Measurements from ENCODE around the gene WDR70. TPM values are rescaled to one million over a fixed set of nuclear protein-coding genes. Genes with fewer than 3 reads are reported as not detected.

Gene WDR70
- total and polyA plus RNA-seq, 2 of the 8 experiments (the other 6 are each of a cell fraction or from before 2014, with no cell fraction given): 10.6 to 37.4 TPM

DNA sequence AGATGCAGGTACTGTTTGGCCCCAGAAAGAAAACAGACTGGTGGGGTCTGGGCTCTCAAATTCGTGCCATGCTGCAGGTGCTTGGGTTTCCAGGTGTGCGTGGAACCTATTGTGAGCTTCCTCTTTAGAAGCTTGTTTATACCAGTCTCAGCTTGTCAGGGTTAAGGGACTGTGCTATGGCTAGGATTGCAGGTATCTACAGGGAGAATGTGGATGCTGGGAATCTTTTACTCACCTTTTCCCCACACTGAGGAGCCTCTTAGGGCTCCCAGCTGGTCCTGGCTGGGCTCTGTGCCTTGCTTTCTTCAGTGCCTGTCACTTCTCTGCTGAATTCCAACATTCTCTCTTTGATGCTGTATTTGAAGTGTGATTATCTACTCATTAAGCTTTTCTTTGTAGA is 111.8 kb downstream of the WDR70 start:
- H4K91ac ChIP-seq (replicated peaks; ENCODE audit: insufficient read length, low read length): no peak overlapping the region
- no peak overlapping the region for H2BK120ac ChIP-seq (replicated peaks; ENCODE audit: low read depth, low read length)
- no peak overlapping the region for H4K8ac ChIP-seq (ENCODE audit: extremely low read depth, insufficient read depth, low read length)
- no peak overlapping the region for H3K4me3 ChIP-seq (ENCODE audit: extremely low read depth in 1 of 4, insufficient read depth in 2 of 4, low read depth in 3 of 4, low read length in 4 of 4)
- H2BK5ac ChIP-seq (ENCODE audit: low read depth, low read length): no peak overlapping the region
- no peak overlapping the region for H3K18ac ChIP-seq (ENCODE audit: extremely low read depth, low read length)
- H4K5ac ChIP-seq (ENCODE audit: insufficient read length, low read depth, low read length): no peak overlapping the region
- no peaks in the 10 kb centered on the region for H3K27me3 ChIP-seq (replicated peaks in 1 of 4; ENCODE audit: control insufficient read depth in 3 of 4, extremely low read depth in 1 of 4, insufficient read depth in 3 of 4, low read length in 3 of 4)
- ChIA-PET POLR2A (ENCODE audit: partially characterized antibody) (no interaction called here), CTCF (ENCODE audit: partially characterized antibody) (interaction anchor here (0.9 to 1.2 kb wide), 2 partner anchors 63 to 79 kb away, joined by 3 read pairs; no protein-coding TSS in a partner anchor)
- no peak overlapping the region for H3K9ac ChIP-seq (replicated peaks in 1 of 4; ENCODE audit: extremely low read depth in 1 of 4, low read depth in 3 of 4, low read length in 3 of 4)
- no peaks in the 10 kb centered on the region for H3K79me1 ChIP-seq (ENCODE audit: low read depth, low read length)
- peaks cover 0 to 5% of the 10 kb centered on the region in 2 experiments for H4K20me1 ChIP-seq (replicated peaks in 1 of 2; ENCODE audit: control insufficient read depth in 1 of 2, insufficient read depth in 2 of 2, low read length in 2 of 2)
- no peak overlapping the region for H3K23ac ChIP-seq (ENCODE audit: insufficient read length)
- WGBS, 2 experiments (ENCODE audit: extremely low coverage in 1 of 2, insufficient coverage in 1 of 2, insufficient read length in 1 of 2, insufficient replicate concordance in 2 of 2, low coverage in 1 of 2, low lambda C conversion rate in 2 of 2, missing lambda C conversion rate in 1 of 2): 88% methylated on average over 2 of the region's 2 CpGs; no CpG with 5 or more reads in 1 of the 2 experiments
- H3K4ac ChIP-seq (replicated peaks; ENCODE audit: insufficient read length, low read depth, low read length): no peak overlapping the region
- DNase-seq (ENCODE audit: low read depth in 1 of 2, low spot score in 2 of 2) (no peak), FAIRE-seq (no peak)
- no peak overlapping the region for H2AFZ ChIP-seq (ENCODE audit: low read length)
- H3K14ac ChIP-seq (ENCODE audit: insufficient read length): no peak overlapping the region
- no peak overlapping the region for H2AK5ac ChIP-seq (ENCODE audit: low read depth, low read length)
- H3K23me2 ChIP-seq (ENCODE audit: low read depth, low read length): no peaks in the 10 kb centered on the region
- H3K9me3 ChIP-seq (ENCODE audit: insufficient read depth in 2 of 2, low read depth in 1 of 2, low read length in 1 of 2): no peaks in the 10 kb centered on the region
- H3K79me2 ChIP-seq (ENCODE audit: control insufficient read depth in 1 of 2, insufficient read depth in 2 of 2, low read length in 2 of 2): no peaks in the 10 kb centered on the region
- no peak overlapping the region for H2BK12ac ChIP-seq (ENCODE audit: low read depth, low read length)
- H3K56ac ChIP-seq (replicated peaks; ENCODE audit: insufficient read length, low read depth, low read length): no peak overlapping the region
- H3K27ac ChIP-seq (ENCODE audit: low read depth, low read length): no peak overlapping the region
- H3K4me1 ChIP-seq (replicated peaks in 1 of 4; ENCODE audit: control insufficient read depth in 3 of 4, insufficient read depth in 4 of 4, low read length in 3 of 4): no peaks in the 10 kb centered on the region
- no peaks in the 10 kb centered on the region for H3K36me3 ChIP-seq (ENCODE audit: control insufficient read depth in 2 of 4, insufficient read depth in 4 of 4, low read length in 3 of 4)
- H3K4me2 ChIP-seq (ENCODE audit: insufficient read depth in 1 of 2, low read depth in 2 of 2, low read length in 2 of 2): no peak overlapping the region
- no peak overlapping the region for H2BK15ac ChIP-seq (ENCODE audit: low read length)
- no peak overlapping the region for H2BK20ac ChIP-seq (ENCODE audit: low read length)
- TF ChIP-seq RNF2 (IDR thresholded peaks at IDR 0.05; ENCODE audit: borderline replicate concordance, low read depth, low read length, missing control alignments, poor library complexity, severe bottlenecking) (no peak), POLR2AphosphoS5 (IDR thresholded peaks at IDR 0.05; ENCODE audit: low read depth, low read length) (no peak), GTF2F1 (IDR thresholded peaks at IDR 0.05; ENCODE audit: borderline replicate concordance, low read depth, low read length) (no peak), SUZ12 (IDR thresholded peaks at IDR 0.05; ENCODE audit: low read length) (no peak), SIX5 (IDR thresholded peaks at IDR 0.05; ENCODE audit: low read depth, low read length) (no peak), KDM1A (IDR thresholded peaks at IDR 0.05; ENCODE audit: borderline replicate concordance, low read length) (no peak), GABPA (IDR thresholded peaks at IDR 0.05; ENCODE audit: borderline replicate concordance, insufficient read depth, low read length) (no peak), MAFK (IDR thresholded peaks at IDR 0.05; ENCODE audit: low read depth, low read length) (no peak), NANOG (IDR thresholded peaks at IDR 0.05; ENCODE audit: insufficient read depth, low read depth, low read length, poor library complexity, severe bottlenecking) (no peak), ZNF274 (IDR thresholded peaks at IDR 0.05; ENCODE audit: borderline replicate concordance, extremely low read depth, low read length) (no peak), EGR1 (IDR thresholded peaks at IDR 0.05; ENCODE audit: borderline replicate concordance, low read depth, low read length) (no peak), SAP30 (IDR thresholded peaks at IDR 0.05; ENCODE audit: insufficient read depth, insufficient replicate concordance, low read length) (no peak), SP4 (IDR thresholded peaks at IDR 0.05; ENCODE audit: low read length) (no peak)
- TF ChIP-seq, protein P1, sequence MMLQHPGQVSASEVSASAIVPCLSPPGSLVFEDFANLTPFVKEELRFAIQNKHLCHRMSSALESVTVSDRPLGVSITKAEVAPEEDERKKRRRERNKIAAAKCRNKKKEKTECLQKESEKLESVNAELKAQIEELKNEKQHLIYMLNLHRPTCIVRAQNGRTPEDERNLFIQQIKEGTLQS (IDR thresholded peaks at IDR 0.05; ENCODE audit: insufficient read depth, low read depth, low read length): no peak
